H9 (cell line): ENCODE data around the gene INO80. TPM values are rescaled to one million over a fixed set of nuclear protein-coding genes. Genes with fewer than 3 reads are reported as not detected.
A peak's percentile ranks its signal among the peaks of the same experiment; 100 is the strongest.

Experiments
- DNase-seq: peaks from one replicate; pipeline ENCODE4 v3.0.0-alpha.2; 2017
- H2AFZ ChIP-seq: one replicate; pipeline ENCODE4 v1.6.1; 2013; ENCODE audit warnings: mild to moderate bottlenecking, low read length, control low read depth, moderate library complexity
- H2AK5ac ChIP-seq: 2 replicates; pipeline ENCODE4 v1.6.1; 2013; ENCODE audit warnings: low read length, control low read depth, mixed read lengths; ENCODE audit not compliant: insufficient read length
- H2BK120ac ChIP-seq: one replicate; pipeline ENCODE4 v1.6.1; 2013; ENCODE audit warnings: low read depth, mild to moderate bottlenecking, low read length, control low read depth, inconsistent platforms; ENCODE audit not compliant: poor library complexity, severe bottlenecking
- H2BK12ac ChIP-seq: 2 replicates; pipeline ENCODE4 v1.6.1; 2013; ENCODE audit warnings: low read length, control low read depth, mixed read lengths, low read depth; ENCODE audit not compliant: insufficient read length
- H2BK15ac ChIP-seq: 2 replicates; pipeline ENCODE4 v1.6.1; 2013; ENCODE audit warnings: low read depth, low read length, control low read depth
- H2BK20ac ChIP-seq: one replicate; pipeline ENCODE4 v1.6.1; 2013; ENCODE audit warnings: low read depth, mild to moderate bottlenecking, low read length, control low read depth, inconsistent platforms; ENCODE audit not compliant: poor library complexity, severe bottlenecking
- H2BK5ac ChIP-seq: 2 replicates; pipeline ENCODE4 v1.6.1; 2013; ENCODE audit warnings: low read length, control low read depth, mixed read lengths; ENCODE audit not compliant: insufficient read length
- H3K14ac ChIP-seq: 2 replicates; pipeline ENCODE4 v1.6.1; 2013; ENCODE audit warnings: low read length, control low read depth; ENCODE audit not compliant: insufficient read depth
- H3K18ac ChIP-seq: 2 replicates; pipeline ENCODE4 v1.6.1; 2013; ENCODE audit warnings: low read depth, mild to moderate bottlenecking, mixed read lengths, low read length, control low read depth; ENCODE audit not compliant: insufficient read length
- H3K23ac ChIP-seq: 2 replicates; pipeline ENCODE4 v1.6.1; 2013; ENCODE audit warnings: low read length, control low read depth, mixed read lengths, low read depth; ENCODE audit not compliant: insufficient read length
- H3K23me2 ChIP-seq: 2 replicates; pipeline ENCODE4 v1.6.1; 2013; ENCODE audit warnings: low read depth, mild to moderate bottlenecking, mixed read lengths, low read length, control low read depth; ENCODE audit not compliant: insufficient read length, poor library complexity, severe bottlenecking
- H3K27ac ChIP-seq: 2 replicates; pipeline ENCODE4 v1.5.1; 2013; ENCODE audit warnings: low read length, control low read depth, mixed read lengths, low read depth; ENCODE audit not compliant: insufficient read length
- H3K27me3 ChIP-seq: 2 replicates; pipeline ENCODE4 v1.6.1; 2013; ENCODE audit warnings: low read length, control low read depth, inconsistent platforms; ENCODE audit not compliant: insufficient read depth
- H3K4ac ChIP-seq: 2 replicates; pipeline ENCODE4 v1.6.1; 2013; ENCODE audit warnings: low read depth, mild to moderate bottlenecking, control low read depth, inconsistent platforms, low read length, moderate library complexity
- H3K4me1 ChIP-seq: 2 replicates; pipeline ENCODE4 v1.6.1; 2013; ENCODE audit warnings: low read length, control low read depth, inconsistent platforms; ENCODE audit not compliant: insufficient read depth
- H3K4me2 ChIP-seq: 2 replicates; pipeline ENCODE4 v1.6.1; 2013; ENCODE audit warnings: low read length, control low read depth, mixed read lengths; ENCODE audit not compliant: insufficient read length, insufficient read depth
- H3K56ac ChIP-seq: 2 replicates; pipeline ENCODE4 v1.6.1; 2013; ENCODE audit warnings: low read depth, mild to moderate bottlenecking, mixed read lengths, low read length, control low read depth; ENCODE audit not compliant: insufficient read length
- H3K79me1 ChIP-seq: 2 replicates; pipeline ENCODE4 v1.6.1; 2013; ENCODE audit warnings: low read depth, mild to moderate bottlenecking, moderate library complexity, low read length, control low read depth, inconsistent platforms; ENCODE audit not compliant: insufficient read depth, poor library complexity, severe bottlenecking
- H3K79me2 ChIP-seq: 2 replicates; pipeline ENCODE4 v1.6.1; 2013; ENCODE audit warnings: low read length, control low read depth, inconsistent platforms; ENCODE audit not compliant: insufficient read depth
- H3K9ac ChIP-seq: 2 replicates; pipeline ENCODE4 v1.6.1; 2013; ENCODE audit warnings: low read length, control low read depth, mixed read lengths; ENCODE audit not compliant: insufficient read length; ENCODE audit errors: extremely low read depth
- H3K9me3 ChIP-seq: one replicate; pipeline ENCODE4 v1.6.1; 2013; ENCODE audit warnings: low read depth, low read length, inconsistent platforms; ENCODE audit not compliant: control insufficient read depth
- H3T11ph ChIP-seq: one replicate; pipeline ENCODE4 v1.6.1; 2013; ENCODE audit warnings: mild to moderate bottlenecking, low read length, control low read depth, inconsistent platforms
- H4K20me1 ChIP-seq: one replicate; pipeline ENCODE4 v1.6.1; 2013; ENCODE audit not compliant: control insufficient read depth, insufficient read length, insufficient read depth
- H4K5ac ChIP-seq: 2 replicates; pipeline ENCODE4 v1.6.1; 2013; ENCODE audit warnings: low read depth, mild to moderate bottlenecking, mixed read lengths, low read length, control low read depth; ENCODE audit not compliant: insufficient read length
- H4K8ac ChIP-seq: replicated peaks from 2 replicates; pipeline ENCODE4 v1.6.1; 2013; ENCODE audit warnings: low read length, control low read depth, mixed read lengths, low read depth; ENCODE audit not compliant: insufficient read length
- H4K91ac ChIP-seq: 2 replicates; pipeline ENCODE4 v1.6.1; 2013; ENCODE audit warnings: low read depth, mild to moderate bottlenecking, moderate library complexity, mixed read lengths, low read length, control low read depth; ENCODE audit not compliant: insufficient read length
- H3K27ac Mint-ChIP-seq, 3 experiments: 2 replicates in 2 of 3; 3 replicates in 1 of 3; pipeline ENCODE4 v1.8.0; 2020 to 2021; ENCODE audit warnings: mixed read lengths in 3 of 3, mild to moderate bottlenecking in 1 of 3, moderate library complexity in 1 of 3
- H3K27me3 Mint-ChIP-seq: 2 replicates; pipeline ENCODE4 v1.8.0; 2021; ENCODE audit warnings: low read depth, mild to moderate bottlenecking, moderate library complexity, mixed read lengths
- H3K36me3 Mint-ChIP-seq, 3 experiments: 2 replicates in 2 of 3; 3 replicates in 1 of 3; pipeline ENCODE4 v1.8.0; 2020 to 2021; ENCODE audit warnings: low read depth in 3 of 3, mixed read lengths in 3 of 3; ENCODE audit not compliant: insufficient read depth in 1 of 3
- H3K4me1 Mint-ChIP-seq, 2 experiments: 2 replicates each; pipeline ENCODE4 v1.8.0; 2020; ENCODE audit warnings: mixed read lengths in 2 of 2
- H3K4me3 Mint-ChIP-seq, 2 experiments: 2 replicates in 1 of 2; 3 replicates in 1 of 2; pipeline ENCODE4 v1.8.0; 2020 to 2021; ENCODE audit warnings: mild to moderate bottlenecking in 2 of 2, mixed read lengths in 2 of 2, moderate library complexity in 1 of 2
- H3K9me3 Mint-ChIP-seq, 2 experiments: 2 replicates in 1 of 2; 3 replicates in 1 of 2; pipeline ENCODE4 v1.8.0; 2020; ENCODE audit warnings: mild to moderate bottlenecking in 2 of 2, mixed read lengths in 2 of 2, moderate library complexity in 1 of 2
- WGBS: extraction: QIAGEN DNeasy Blood & Tissue Kit; methylation state at CpG from one replicate; pipeline ENCODE4 v1.1.7; 2013; ENCODE audit warnings: missing lambda C conversion rate, low lambda C conversion rate, mixed read lengths; ENCODE audit not compliant: insufficient read length; ENCODE audit errors: extremely low coverage; 5-methylcytosine and 5-hydroxymethylcytosine counted together
- total RNA-seq: library from RNA; stranded (reverse); gene quantifications from 2 replicates; pipeline ENCODE4 v1.2.1, GENCODE V29; 2021
- TF ChIP-seq, protein P1 (sequence below): fragments of 200-600 bp; sonication (generic); conservative IDR thresholded peaks from 3 replicates; pipeline ENCODE4 v1.8.0; 2021; ENCODE audit warnings: antibody characterized with exemption, mild to moderate bottlenecking

Gene INO80
- total RNA-seq, 1 experiment from 2014 or later = 29.2 TPM

DNA sequence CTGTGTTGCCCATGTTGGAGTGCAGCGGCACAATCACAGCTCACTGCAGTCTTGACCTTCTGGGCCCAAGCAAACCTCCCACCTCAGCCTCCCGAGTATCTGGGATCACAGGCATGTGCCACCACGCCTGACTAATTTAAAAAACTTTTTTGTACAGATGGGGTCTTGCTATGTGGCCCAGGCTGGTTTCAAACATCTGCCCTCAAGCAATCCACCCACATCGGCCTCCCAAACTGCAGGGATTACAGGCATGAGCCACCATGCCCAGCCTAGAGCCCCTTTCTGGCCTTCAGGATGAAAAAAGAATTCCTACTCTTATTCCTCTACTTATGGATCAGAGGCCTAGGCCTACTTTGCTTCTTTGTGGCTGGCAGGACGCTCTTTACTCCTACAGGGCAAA lies 123.3 kb downstream of the INO80 start:
- Histone ChIP-seq H3K9ac (no peak overlapping the region), H3K4me2 (no peak overlapping the region)
- H3K4me3 Mint-ChIP-seq = no peak overlapping the region

More for the DNA sequence above, 123.3 kb downstream of the INO80 start:
- no peak for DNase-seq
- Histone ChIP-seq H2BK5ac (no peak overlapping the region), H3K14ac (no peak overlapping the region), H2BK20ac (no peak overlapping the region), H2BK15ac (no peak overlapping the region), H3K9me3 (no peaks in the 10 kb centered on the region), H3K79me2 (no peaks in the 10 kb centered on the region), H3K56ac (no peak overlapping the region), H4K91ac (no peak overlapping the region), H3K4me1 (no peaks in the 10 kb centered on the region), H4K5ac (no peak overlapping the region), H3K27ac (no peak overlapping the region), H2AK5ac (no peak overlapping the region), H3K23me2 (no peaks in the 10 kb centered on the region), H3K4ac (no peak overlapping the region), H3K79me1 (no peaks in the 10 kb centered on the region), H3T11ph (no peak overlapping the region), H3K23ac (no peak overlapping the region), H2BK12ac (no peak overlapping the region), H4K8ac (no peak overlapping the region), H2AFZ (no peak overlapping the region), H3K18ac (no peak overlapping the region), H3K27me3 (no peaks in the 10 kb centered on the region), H2BK120ac (no peak overlapping the region), H4K20me1 (no peaks in the 10 kb centered on the region)
- WGBS = no CpG with 5 or more reads among the region's 5 CpGs
- Mint-ChIP-seq H3K4me1 (peaks cover 2 to 3% of the 10 kb centered on the region in 2 experiments; a peak in 2 of 4 replicates), H3K36me3 (peaks cover 26 to 72% (median 53%) of the 10 kb centered on the region in 3 experiments), H3K27ac (peak overlapping the region in 1 of 3 experiments; percentile 57; a peak in 1 of 7 replicates), H3K27me3 (no peaks in the 10 kb centered on the region), H3K9me3 (no peaks in the 10 kb centered on the region)
- TF ChIP-seq, protein P1, sequence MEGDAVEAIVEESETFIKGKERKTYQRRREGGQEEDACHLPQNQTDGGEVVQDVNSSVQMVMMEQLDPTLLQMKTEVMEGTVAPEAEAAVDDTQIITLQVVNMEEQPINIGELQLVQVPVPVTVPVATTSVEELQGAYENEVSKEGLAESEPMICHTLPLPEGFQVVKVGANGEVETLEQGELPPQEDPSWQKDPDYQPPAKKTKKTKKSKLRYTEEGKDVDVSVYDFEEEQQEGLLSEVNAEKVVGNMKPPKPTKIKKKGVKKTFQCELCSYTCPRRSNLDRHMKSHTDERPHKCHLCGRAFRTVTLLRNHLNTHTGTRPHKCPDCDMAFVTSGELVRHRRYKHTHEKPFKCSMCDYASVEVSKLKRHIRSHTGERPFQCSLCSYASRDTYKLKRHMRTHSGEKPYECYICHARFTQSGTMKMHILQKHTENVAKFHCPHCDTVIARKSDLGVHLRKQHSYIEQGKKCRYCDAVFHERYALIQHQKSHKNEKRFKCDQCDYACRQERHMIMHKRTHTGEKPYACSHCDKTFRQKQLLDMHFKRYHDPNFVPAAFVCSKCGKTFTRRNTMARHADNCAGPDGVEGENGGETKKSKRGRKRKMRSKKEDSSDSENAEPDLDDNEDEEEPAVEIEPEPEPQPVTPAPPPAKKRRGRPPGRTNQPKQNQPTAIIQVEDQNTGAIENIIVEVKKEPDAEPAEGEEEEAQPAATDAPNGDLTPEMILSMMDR = no peak
